SK-N-SH (cell line): Measurements from ENCODE around the gene HINFP.

Experiments
- CHD2 ChIP-seq: fragments of 150-350 bp; IDR thresholded peaks from 2 replicates; pipeline ENCODE4 v1.6.1; 2018; ENCODE audit warnings: low read length; ENCODE audit not compliant: partially characterized antibody
- CTCF ChIP-seq: fragments of 200-600 bp; sonication (generic); IDR thresholded peaks from 2 replicates; pipeline ENCODE4 v1.6.1; 2017; ENCODE audit warnings: antibody characterized with exemption, mild to moderate bottlenecking, moderate library complexity
- EP300 ChIP-seq, 2 experiments: IDR thresholded peaks; 2 replicates each; pipeline versions ENCODE4 v1.4.0 to v1.6.1; 2012; ENCODE audit warnings: borderline replicate concordance in 1 of 2, low read depth in 1 of 2, low read length in 1 of 2
- EZH2phosphoT487 ChIP-seq: fragments of 200-600 bp; sonication (generic); IDR thresholded peaks from 2 replicates; pipeline ENCODE4 v1.6.1; 2017; ENCODE audit warnings: low read depth, mixed run types, mild to moderate bottlenecking, antibody characterized with exemption, moderate library complexity, borderline replicate concordance
- GABPA ChIP-seq: IDR thresholded peaks from 2 replicates; pipeline ENCODE4 v1.4.0; 2012; ENCODE audit warnings: low read depth, mild to moderate bottlenecking
- MAX ChIP-seq: IDR thresholded peaks from 2 replicates; pipeline ENCODE4 v1.4.0; 2012; ENCODE audit warnings: low read depth
- MXI1 ChIP-seq: IDR thresholded peaks from 2 replicates; pipeline ENCODE4 v1.6.1; 2012; ENCODE audit warnings: mild to moderate bottlenecking, low read depth, low read length, improper control_type of control experiment
- POLR2AphosphoS5 ChIP-seq: IDR thresholded peaks from 2 replicates; pipeline ENCODE4 v1.6.1; 2012; ENCODE audit warnings: low read depth, low read length
- RAD21 ChIP-seq: IDR thresholded peaks from 2 replicates; pipeline ENCODE4 v1.6.1; 2012; ENCODE audit warnings: mild to moderate bottlenecking, low read length
- RFX5 ChIP-seq: IDR thresholded peaks from 2 replicates; pipeline ENCODE4 v1.6.1; 2012; ENCODE audit warnings: mild to moderate bottlenecking, improper control_type of control experiment, low read length
- TCF12 ChIP-seq: IDR thresholded peaks from 2 replicates; pipeline ENCODE4 v1.4.0; 2012
- YY1 ChIP-seq: IDR thresholded peaks from 2 replicates; pipeline ENCODE4 v1.4.0; 2012; ENCODE audit warnings: low read depth, mild to moderate bottlenecking

GRCh38 chr11:119155733-119156492 lies 34.5 kb downstream of the HINFP start:
- TF ChIP-seq CTCF, result peak; percentile 43
- TF ChIP-seq EZH2phosphoT487, result no peak
- TF ChIP-seq MXI1, result no peak
- no peak for TF ChIP-seq YY1
- TF ChIP-seq RAD21, result peak; percentile 8; the same call in 1 of the 2 replicates
- no peak for TF ChIP-seq CHD2
- TF ChIP-seq TCF12, result no peak
- TF ChIP-seq EP300 (IDR thresholded peaks at IDR 0.05; ENCODE audit: borderline replicate concordance in 1 of 2, low read depth in 1 of 2, low read length in 1 of 2), result no peak
- TF ChIP-seq POLR2AphosphoS5, result no peak
- no peak for TF ChIP-seq GABPA
- no peak for TF ChIP-seq MAX
- TF ChIP-seq RFX5, result no peak
